Neural cell (in vitro differentiated cells): ENCODE results near the gene SH2D3A. TPM values are rescaled to one million over a fixed set of nuclear protein-coding genes. Genes with fewer than 3 reads are reported as not detected.

Source experiments
- H2AFZ ChIP-seq: fragments of 200-600, 300-800 bp; sonication (generic), shearing (Covaris generic); 2 replicates; pipeline ENCODE4 v1.6.0; 2014; ENCODE audit warnings: low read depth, mild to moderate bottlenecking, antibody characterized with exemption, low read length, moderate library complexity
- H3F3A ChIP-seq: fragments of 200-600 bp; shearing (Covaris generic); 2 replicates; pipeline ENCODE4 v1.6.1; 2016; ENCODE audit warnings: mild to moderate bottlenecking, moderate library complexity, mixed read lengths, antibody characterized with exemption, low read length; ENCODE audit not compliant: insufficient read depth, poor library complexity, severe bottlenecking
- H3K27ac ChIP-seq: fragments of 200-600, 300-800 bp; sonication (generic), shearing (Covaris generic); 2 replicates; pipeline ENCODE4 v1.5.1; 2014; ENCODE audit warnings: mild to moderate bottlenecking, low read length, moderate library complexity
- H3K27me3 ChIP-seq: fragments of 300-800, 200-600 bp; sonication (generic), shearing (Covaris generic); 2 replicates; pipeline ENCODE4 v1.6.0; 2014; ENCODE audit warnings: mild to moderate bottlenecking, low read depth, low read length, moderate library complexity; ENCODE audit not compliant: insufficient read depth
- H3K36me3 ChIP-seq: fragments of 300-800, 200-600 bp; sonication (generic), shearing (Covaris generic); 2 replicates; pipeline ENCODE4 v1.5.1; 2014; ENCODE audit warnings: mild to moderate bottlenecking, antibody characterized with exemption, low read length, moderate library complexity; ENCODE audit not compliant: insufficient read depth
- H3K4me2 ChIP-seq: fragments of 300-800, 200-600 bp; sonication (generic), shearing (Covaris generic); 2 replicates; pipeline ENCODE4 v1.6.0; 2014; ENCODE audit warnings: mild to moderate bottlenecking, low read length
- H3K4me3 ChIP-seq: fragments of 300-800, 200-600 bp; sonication (generic), shearing (Covaris generic); 2 replicates; pipeline ENCODE4 v1.5.1; 2014; ENCODE audit warnings: mild to moderate bottlenecking, low read length, moderate library complexity
- H3K79me2 ChIP-seq: fragments of 200-600 bp; shearing (Covaris generic); replicated peaks from 2 replicates; pipeline ENCODE4 v1.6.0; 2014; ENCODE audit warnings: mild to moderate bottlenecking, low read length, moderate library complexity; ENCODE audit not compliant: insufficient read depth
- H3K9ac ChIP-seq: fragments of 300-800, 200-600 bp; sonication (generic), shearing (Covaris generic); 2 replicates; pipeline ENCODE4 v1.6.1; 2016; ENCODE audit warnings: mild to moderate bottlenecking, low read length, mixed read lengths
- H3K9me2 ChIP-seq: fragments of 200-600 bp; shearing (Covaris generic); 2 replicates; pipeline ENCODE4 v1.6.1; 2016; ENCODE audit warnings: mild to moderate bottlenecking, low read length, mixed read lengths; ENCODE audit not compliant: insufficient read depth
- H3K9me3 ChIP-seq: fragments of 200-600, 300-800 bp; sonication (generic), shearing (Covaris generic); 2 replicates; pipeline ENCODE4 v1.6.1; 2016; ENCODE audit warnings: mild to moderate bottlenecking, mixed run types, low read length, moderate library complexity, mixed read lengths
- H4K20me1 ChIP-seq: fragments of 200-600 bp; shearing (Covaris generic); 2 replicates; pipeline ENCODE4 v1.6.1; 2016; ENCODE audit warnings: mild to moderate bottlenecking, mixed run types; ENCODE audit not compliant: insufficient read depth
- CTCF ChIP-seq: fragments of 450-650 bp; IDR thresholded peaks from 2 replicates; pipeline ENCODE4 v1.5.1; 2014; ENCODE audit warnings: antibody characterized with exemption, mild to moderate bottlenecking, moderate library complexity; ENCODE audit not compliant: poor library complexity, severe bottlenecking
- EP300 ChIP-seq: fragments of 450-650 bp; conservative IDR thresholded peaks from 2 replicates; pipeline ENCODE4 v1.6.1; 2014; ENCODE audit warnings: antibody characterized with exemption, mild to moderate bottlenecking, moderate library complexity; ENCODE audit not compliant: poor library complexity, severe bottlenecking
- EZH2 ChIP-seq: fragments of 200-600, 300-800 bp; shearing (Covaris generic), sonication (generic); IDR thresholded peaks from 2 replicates; pipeline ENCODE4 v1.6.1; 2014; ENCODE audit warnings: antibody characterized with exemption, low read length, borderline replicate concordance, mild to moderate bottlenecking; ENCODE audit not compliant: insufficient read depth, poor library complexity, severe bottlenecking
- MXI1 ChIP-seq: fragments of 450-650 bp; conservative IDR thresholded peaks from 2 replicates; pipeline ENCODE4 v1.6.1; 2014; ENCODE audit warnings: antibody characterized with exemption, mild to moderate bottlenecking; ENCODE audit not compliant: poor library complexity, severe bottlenecking
- POLR2AphosphoS5 ChIP-seq: IDR thresholded peaks from 2 replicates; pipeline ENCODE4 v1.6.1; 2012
- RAD21 ChIP-seq: fragments of 450-650 bp; conservative IDR thresholded peaks from 2 replicates; pipeline ENCODE4 v1.6.1; 2014; ENCODE audit warnings: antibody characterized with exemption, mild to moderate bottlenecking, moderate library complexity
- REST ChIP-seq: IDR thresholded peaks from 2 replicates; pipeline ENCODE4 v1.6.1; 2012; ENCODE audit warnings: borderline replicate concordance
- SMC3 ChIP-seq: fragments of 450-650 bp; conservative IDR thresholded peaks from 2 replicates; pipeline ENCODE4 v1.6.1; 2014; ENCODE audit warnings: antibody characterized with exemption, mild to moderate bottlenecking, moderate library complexity; ENCODE audit not compliant: poor library complexity
- TAF1 ChIP-seq: IDR thresholded peaks from 2 replicates; pipeline ENCODE4 v1.6.1; 2012; ENCODE audit warnings: low read depth
- polyA plus RNA-seq: library from polyadenylated mRNA; depleted of rRNA; stranded (reverse); fragments of >200 nt; gene quantifications from 2 replicates; pipeline ENCODE4 v1.2.3, GENCODE V29; 2014

The SH2D3A gene
- polyA plus RNA-seq, 1 donor from 2014 or later: 3.6 TPM

- H3K4me2 ChIP-seq: no peak overlapping the region
- no peaks in the 10 kb centered on the region for H3K9me2 ChIP-seq
- no peaks in the 10 kb centered on the region for H3K79me2 ChIP-seq
- no peak overlapping the region for H2AFZ ChIP-seq
- H3K27me3 ChIP-seq: no peaks in the 10 kb centered on the region
- H3F3A ChIP-seq: no peaks in the 10 kb centered on the region
- H3K4me3 ChIP-seq: no peak overlapping the region
- no peaks in the 10 kb centered on the region for H3K36me3 ChIP-seq
- H3K27ac ChIP-seq: no peak overlapping the region
- no peaks in the 10 kb centered on the region for H4K20me1 ChIP-seq
- H3K9ac ChIP-seq: no peak overlapping the region
- no peaks in the 10 kb centered on the region for H3K9me3 ChIP-seq
- TF ChIP-seq RAD21 (no peak), MXI1 (no peak), REST (no peak), SMC3 (no peak)
Observed at GRCh38 chr19:6730153-6730804, 37.0 kb downstream of the SH2D3A start.

DNA sequence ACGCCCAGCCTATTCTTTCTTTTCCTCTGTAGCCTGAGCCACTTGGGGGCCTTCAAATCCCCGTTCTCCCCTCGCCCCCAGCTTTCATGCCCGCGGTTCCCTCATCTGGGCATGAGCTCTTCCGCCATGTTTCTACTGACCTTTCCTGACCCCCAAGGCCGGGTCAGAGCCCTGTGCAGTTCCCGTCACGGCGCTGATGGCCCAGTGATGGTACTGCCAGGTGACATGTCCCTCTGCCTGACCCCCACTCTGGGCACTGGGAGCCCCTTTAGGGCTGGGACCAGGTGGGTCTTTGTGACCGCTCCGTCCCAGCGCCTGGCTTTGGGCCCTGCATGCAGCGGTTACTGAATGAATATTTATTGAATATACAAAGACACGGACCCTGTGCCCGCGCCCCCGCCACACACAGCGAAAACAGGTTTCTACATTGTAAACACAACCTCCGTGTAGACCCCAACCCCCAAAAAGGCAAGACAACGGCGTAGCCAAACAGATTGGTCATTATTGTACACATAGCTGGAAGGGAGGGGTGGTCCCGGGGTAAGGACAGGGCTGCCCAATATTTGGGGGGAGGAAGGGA, 37.6 kb downstream of the SH2D3A start:
- Histone ChIP-seq H3K9me3 (no peaks in the 10 kb centered on the region), H3K36me3 (no peaks in the 10 kb centered on the region), H3K27ac (no peak overlapping the region), H3K27me3 (no peaks in the 10 kb centered on the region), H2AFZ (no peak overlapping the region), H3K4me2 (no peak overlapping the region), H3K4me3 (no peak overlapping the region), H3F3A (no peaks in the 10 kb centered on the region), H3K9me2 (no peaks in the 10 kb centered on the region), H3K79me2 (no peaks in the 10 kb centered on the region), H4K20me1 (no peaks in the 10 kb centered on the region), H3K9ac (no peak overlapping the region)
- TF ChIP-seq RAD21: no peak
- TF ChIP-seq CTCF: no peak
- TF ChIP-seq TAF1: no peak
- no peak for TF ChIP-seq EP300
- no peak for TF ChIP-seq POLR2AphosphoS5
- TF ChIP-seq REST: no peak
- no peak for TF ChIP-seq EZH2
- TF ChIP-seq SMC3: no peak
- no peak for TF ChIP-seq MXI1
